GM12891 (cell line): ENCODE data around the gene PRICKLE4.

ENCODE experiments used
- POLR2A ChIP-seq: IDR thresholded peaks from 2 replicates; pipeline ENCODE4 v1.6.1; 2011; ENCODE audit warnings: low read depth, low read length, control low read depth
- POLR2AphosphoS5 ChIP-seq: IDR thresholded peaks from 2 replicates; pipeline ENCODE4 v1.6.1; 2011; ENCODE audit warnings: low read depth, low read length, control low read depth

DNA sequence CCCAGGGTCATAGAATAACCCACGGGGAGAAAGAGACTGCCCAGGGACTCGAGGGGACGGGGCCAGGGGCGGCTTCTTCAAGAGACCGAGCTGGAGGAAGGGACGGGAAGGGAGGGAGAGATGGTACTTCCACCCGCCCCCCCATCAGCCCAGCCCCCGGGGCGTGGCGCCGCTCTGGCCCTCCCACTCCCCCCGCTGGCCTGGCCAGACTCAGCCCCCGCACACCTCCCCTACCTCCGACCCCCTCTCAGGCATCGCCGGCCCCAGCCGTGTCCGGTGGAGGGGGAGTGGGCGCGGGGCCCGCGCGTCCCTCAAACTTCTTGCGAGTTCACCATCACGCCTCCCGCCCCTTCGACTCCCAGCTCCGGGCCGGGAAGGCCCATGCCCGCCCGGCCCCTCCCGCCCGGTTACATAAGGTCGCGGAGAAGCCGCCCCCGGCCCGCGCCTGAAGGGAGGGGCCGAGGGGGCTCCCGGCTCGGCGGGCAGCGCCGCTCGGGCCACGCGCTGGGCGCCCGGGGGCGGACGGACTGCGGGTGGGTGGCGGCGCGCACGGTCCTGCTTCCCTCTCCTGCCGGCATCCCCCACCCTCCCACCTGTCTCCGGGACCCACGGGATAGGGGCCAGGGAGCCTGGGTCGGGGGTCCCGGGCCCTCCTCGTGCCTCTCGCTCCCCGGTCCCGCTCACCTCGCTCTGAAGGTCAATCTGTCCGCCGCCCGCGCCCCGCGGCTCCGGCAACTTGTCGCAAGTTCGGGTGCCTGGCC, 45.7 kb upstream of the PRICKLE4 start:
- TF ChIP-seq POLR2A (no peak; the same call in 1 of the 2 replicates), POLR2AphosphoS5 (no peak)
